ENCODE data around the gene PCAT7.
"Not testable (repeated sequence)": the region's sequence is repeated elsewhere in the genome, so short reads cannot be mapped to it uniquely, and the experiment has no call there.

The PCAT7 gene

GRCh38 chr9:94564279-94564678 is 9.4 kb downstream of the PCAT7 start:
- DNase-seq, result not testable (repeated sequence)

- DNase-seq, result no peak
These were observed 11.7 kb downstream of the PCAT7 start for GRCh38 chr9:94566550-94566949.

- DNase-seq, result no peak
These were observed 12.4 kb downstream of the PCAT7 start for GRCh38 chr9:94567271-94567670.

- no peak for DNase-seq
These were observed 13.5 kb downstream of the PCAT7 start for GRCh38 chr9:94568250-94568889.

- no peak for DNase-seq
These were observed 14.3 kb downstream of the PCAT7 start for GRCh38 chr9:94568972-94569712.

GRCh38 chr9:94576131-94576530 is 21.2 kb downstream of the PCAT7 start:
- DNase-seq, result no peak

GRCh38 chr9:94577036-94577435 is 22.2 kb downstream of the PCAT7 start:
- DNase-seq, result no peak

GRCh38 chr9:94577571-94577970 is 22.7 kb downstream of the PCAT7 start:
- DNase-seq, result no peak

GRCh38 chr9:94581728-94582127 is 26.8 kb downstream of the PCAT7 start:
- no peak for DNase-seq

- no peak for DNase-seq
These were observed 29.7 kb downstream of the PCAT7 start for GRCh38 chr9:94584555-94584954.

- no peak for DNase-seq
These were observed 31.4 kb downstream of the PCAT7 start for GRCh38 chr9:94586316-94586715.

GRCh38 chr9:94586814-94587213 is 31.9 kb downstream of the PCAT7 start:
- DNase-seq, result no peak

GRCh38 chr9:94588681-94589080 is 33.8 kb downstream of the PCAT7 start:
- DNase-seq, result no peak

- DNase-seq, result not testable (repeated sequence)
These were observed 36.2 kb downstream of the PCAT7 start for GRCh38 chr9:94591046-94591545.

GRCh38 chr9:94591876-94592275 is 37.0 kb downstream of the PCAT7 start:
- no peak for DNase-seq

GRCh38 chr9:94592683-94593082 is 37.8 kb downstream of the PCAT7 start:
- not testable (repeated sequence) for DNase-seq

GRCh38 chr9:94593459-94594345 is 38.8 kb downstream of the PCAT7 start, which contains the start of gene FBP2:
FBP2 (minus strand) TSS chr9:94593824; CDS start chr9:94593726, 98 bp downstream.
- no peak for DNase-seq

- DNase-seq, result no peak
These were observed 44.2 kb downstream of the PCAT7 start for GRCh38 chr9:94599102-94599501.

- no peak for DNase-seq
These were observed 45.4 kb downstream of the PCAT7 start for GRCh38 chr9:94600258-94600657.

GRCh38 chr9:94600715-94601114 is 45.8 kb downstream of the PCAT7 start:
- no peak for DNase-seq

- DNase-seq, result no peak
These were observed 47.8 kb downstream of the PCAT7 start for GRCh38 chr9:94602666-94603065.

GRCh38 chr9:94603259-94604160 is 48.6 kb downstream of the PCAT7 start:
- peak; percentile 50 for DNase-seq
